Activated naive CD4-positive, alpha-beta T cell treated with anti-CD3 and anti-CD28 coated beads, Interleukin-2, amount 50 U/mL, for 24 hours (primary cell): ENCODE results near the gene OR4D5.

Source experiments
- H3K27ac Mint-ChIP-seq: one replicate; pipeline ENCODE4 v1.8.0; 2021; ENCODE audit warnings: mild to moderate bottlenecking, mixed read lengths
- H3K27me3 Mint-ChIP-seq: one replicate; pipeline ENCODE4 v1.8.0; 2021; ENCODE audit warnings: mixed read lengths
- H3K36me3 Mint-ChIP-seq: one replicate; pipeline ENCODE4 v1.8.0; 2021; ENCODE audit warnings: mixed read lengths
- H3K4me1 Mint-ChIP-seq: one replicate; pipeline ENCODE4 v1.8.0; 2021; ENCODE audit warnings: mixed read lengths
- H3K4me3 Mint-ChIP-seq: one replicate; pipeline ENCODE4 v1.8.0; 2021; ENCODE audit warnings: mild to moderate bottlenecking, mixed read lengths
- H3K9me3 Mint-ChIP-seq: one replicate; pipeline ENCODE4 v1.8.0; 2021; ENCODE audit warnings: mixed read lengths

Gene OR4D5

GRCh38 chr11:123979311-123979710, 39.9 kb downstream of the OR4D5 start:
- Mint-ChIP-seq H3K9me3 (no peaks in the 10 kb centered on the region), H3K36me3 (no peaks in the 10 kb centered on the region), H3K27ac (no peak overlapping the region), H3K27me3 (peaks cover 1% of the 10 kb centered on the region), H3K4me3 (no peak overlapping the region), H3K4me1 (no peaks in the 10 kb centered on the region)
